Measurements from ENCODE around the gene BLVRB. TPM values are rescaled to one million over a fixed set of nuclear protein-coding genes. Genes with fewer than 3 reads are reported as not detected.
A peak's percentile ranks its signal among the peaks of the same experiment; 100 is the strongest.

Gene BLVRB
- total RNA-seq, 2 experiments from 2014 or later = 21.2 to 21.7 TPM

GRCh38 chr19:40425450-40426287 is 39.9 kb downstream of the BLVRB start, which contains the start of gene SERTAD1:
Gene SERTAD1 (minus strand): TSS chr19:40425992. CDS start chr19:40423546, 2,446 bp downstream.
- intact Hi-C loops (cut with micrococcal nuclease) = loop anchor here (1.0 kb wide), 1 partner anchor 18 kb away; no protein-coding TSS in a partner anchor
- ChIA-PET POLR2A (interaction anchor here (0.6 to 3.7 kb wide), 6 partner anchors 9 to 43 kb away, joined by 3 to 29 read pairs (median 4); no protein-coding TSS in a partner anchor), CTCF (interaction anchor here (0.9 to 4.0 kb wide), 6 partner anchors 8 to 120 kb away, joined by 3 to 21 read pairs (median 4); partner anchors contain the start of genes BLVRB and SERTAD3)
- Mint-ChIP-seq H3K9me3 (no peaks in the 10 kb centered on the region), H3K4me3 (peak within 1 kb of the TSS; percentile 97), H3K36me3 (ENCODE audit: low read depth) (peaks cover 17% of the 10 kb centered on the region), H3K4me1 (ENCODE audit: low read depth) (peaks cover 12% of the 10 kb centered on the region), H3K27me3 (no peaks in the 10 kb centered on the region), H3K27ac (peak within 1 kb of the TSS; percentile 96)
- peak; percentile 93 for ATAC-seq
- TF ChIP-seq, protein P1, sequence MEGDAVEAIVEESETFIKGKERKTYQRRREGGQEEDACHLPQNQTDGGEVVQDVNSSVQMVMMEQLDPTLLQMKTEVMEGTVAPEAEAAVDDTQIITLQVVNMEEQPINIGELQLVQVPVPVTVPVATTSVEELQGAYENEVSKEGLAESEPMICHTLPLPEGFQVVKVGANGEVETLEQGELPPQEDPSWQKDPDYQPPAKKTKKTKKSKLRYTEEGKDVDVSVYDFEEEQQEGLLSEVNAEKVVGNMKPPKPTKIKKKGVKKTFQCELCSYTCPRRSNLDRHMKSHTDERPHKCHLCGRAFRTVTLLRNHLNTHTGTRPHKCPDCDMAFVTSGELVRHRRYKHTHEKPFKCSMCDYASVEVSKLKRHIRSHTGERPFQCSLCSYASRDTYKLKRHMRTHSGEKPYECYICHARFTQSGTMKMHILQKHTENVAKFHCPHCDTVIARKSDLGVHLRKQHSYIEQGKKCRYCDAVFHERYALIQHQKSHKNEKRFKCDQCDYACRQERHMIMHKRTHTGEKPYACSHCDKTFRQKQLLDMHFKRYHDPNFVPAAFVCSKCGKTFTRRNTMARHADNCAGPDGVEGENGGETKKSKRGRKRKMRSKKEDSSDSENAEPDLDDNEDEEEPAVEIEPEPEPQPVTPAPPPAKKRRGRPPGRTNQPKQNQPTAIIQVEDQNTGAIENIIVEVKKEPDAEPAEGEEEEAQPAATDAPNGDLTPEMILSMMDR (IDR thresholded peaks at IDR 0.05) = no peak
- peak; percentile 100 for DNase-seq

GRCh38 chr19:40424637-40425449 is 40.7 kb downstream of the BLVRB start:
- intact Hi-C loops (cut with micrococcal nuclease) = loop anchor here (1.0 kb wide), 1 partner anchor 18 kb away; no protein-coding TSS in a partner anchor
- Mint-ChIP-seq H3K27ac (peak overlapping the region; percentile 96), H3K27me3 (no peaks in the 10 kb centered on the region), H3K9me3 (no peaks in the 10 kb centered on the region), H3K4me1 (ENCODE audit: low read depth) (peaks cover 14% of the 10 kb centered on the region), H3K4me3 (peak overlapping the region; percentile 97), H3K36me3 (ENCODE audit: low read depth) (peaks cover 17% of the 10 kb centered on the region)
- DNase-seq (no peak), ATAC-seq (no peak)
- POLR2A ChIA-PET = interaction anchor here (0.6 kb wide), 1 partner anchor 11 kb away, joined by 4 read pairs; no protein-coding TSS in a partner anchor
- CTCF ChIA-PET = interaction anchor here (1.0 to 1.1 kb wide), 3 partner anchors 9 to 120 kb away, joined by 3 read pairs; no protein-coding TSS in a partner anchor
- TF ChIP-seq, protein P1 (IDR thresholded peaks at IDR 0.05) = peak; percentile 71

- Mint-ChIP-seq H3K4me3 (peak overlapping the region; percentile 97), H3K27me3 (no peaks in the 10 kb centered on the region), H3K36me3 (ENCODE audit: low read depth) (peaks cover 17% of the 10 kb centered on the region), H3K27ac (peak overlapping the region; percentile 96), H3K4me1 (ENCODE audit: low read depth) (peaks cover 14% of the 10 kb centered on the region), H3K9me3 (no peaks in the 10 kb centered on the region)
- ChIA-PET CTCF (interaction anchor here (1.0 to 4.6 kb wide), 3 partner anchors 9 to 119 kb away, joined by 3 to 22 read pairs (median 3); no protein-coding TSS in a partner anchor), POLR2A (no interaction called here)
- ATAC-seq (no peak), DNase-seq (no peak)
- TF ChIP-seq, protein P1 (IDR thresholded peaks at IDR 0.05) = no peak
- intact Hi-C loops (cut with micrococcal nuclease) = no loop called here
Measured at GRCh38 chr19:40423938-40424337, 41.6 kb downstream of the BLVRB start.

DNA sequence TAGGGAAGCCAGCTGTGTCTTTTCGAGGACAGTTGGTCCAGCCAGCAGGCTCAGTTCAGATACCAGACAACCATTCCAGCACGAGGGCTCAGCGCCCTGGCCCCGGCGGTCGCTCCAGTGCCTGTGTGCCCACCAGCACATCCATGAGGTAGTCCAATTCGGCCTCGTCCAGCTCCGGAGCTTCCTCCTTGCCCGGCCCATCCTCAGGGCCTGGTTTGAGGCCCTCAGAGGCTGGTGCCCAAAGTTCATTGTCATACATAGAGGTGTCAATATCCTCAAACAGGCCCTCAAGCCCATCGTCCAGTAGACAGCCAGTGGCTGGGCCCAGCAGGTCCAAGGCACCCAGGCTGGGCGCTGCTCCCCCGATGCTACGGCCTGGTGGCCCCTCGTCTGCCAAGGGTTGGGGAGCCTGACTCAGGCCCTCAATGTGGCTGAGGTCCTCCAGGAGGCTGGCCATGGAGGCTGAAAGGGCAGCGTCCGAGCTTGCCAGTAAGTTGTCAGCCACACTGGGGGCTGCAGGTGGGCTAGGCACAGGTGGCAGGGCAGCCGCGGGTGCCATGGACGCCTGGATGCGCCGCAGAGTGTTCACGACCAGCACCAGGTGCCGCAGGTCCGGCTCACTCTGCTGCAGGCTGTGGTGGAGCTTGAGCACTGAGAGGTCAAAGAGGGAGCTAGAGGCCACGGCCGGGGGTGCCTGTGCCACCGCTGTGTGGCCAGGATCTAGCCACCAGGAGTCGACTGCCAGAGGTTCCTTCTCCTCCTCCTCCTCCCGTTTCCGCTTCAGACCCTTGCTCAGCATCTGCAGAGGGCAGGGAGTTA is 42.6 kb downstream of the BLVRB start:
- H3K9me3 Mint-ChIP-seq = no peaks in the 10 kb centered on the region
- intact Hi-C loops (cut with micrococcal nuclease) = no loop called here
- ATAC-seq (no peak), DNase-seq (no peak)
- ChIA-PET CTCF (interaction anchor here (1.6 to 4.8 kb wide), 3 partner anchors 10 to 117 kb away, joined by 6 to 28 read pairs (median 22); no protein-coding TSS in a partner anchor), POLR2A (interaction anchor here (1.0 to 1.2 kb wide), 3 partner anchors 20 to 66 kb away, joined by 3 to 5 read pairs (median 3); no protein-coding TSS in a partner anchor)
- H3K4me3 Mint-ChIP-seq = peak overlapping the region; percentile 77
- H3K27ac Mint-ChIP-seq = peak overlapping the region; percentile 86
- H3K36me3 Mint-ChIP-seq (ENCODE audit: low read depth) = peaks cover 17% of the 10 kb centered on the region
- peaks cover 14% of the 10 kb centered on the region for H3K4me1 Mint-ChIP-seq (ENCODE audit: low read depth)
- TF ChIP-seq, protein P1 (IDR thresholded peaks at IDR 0.05) = no peak
- H3K27me3 Mint-ChIP-seq = no peaks in the 10 kb centered on the region

All from activated CD8-positive, alpha-beta T cell treated with anti-CD3 and anti-CD28 coated beads for 36 hours (primary cell).